Eye (tissue), 1 donor: Measurements from ENCODE around the gene TEX13B.
"Not testable (repeated sequence)": the region's sequence is repeated elsewhere in the genome, so short reads cannot be mapped to it uniquely, and the experiment has no call there.

Experiments
- DNase-seq: peaks from one replicate; pipeline ENCODE4 v3.0.0-alpha.2; 2015

Gene TEX13B

GRCh38 chrX:107982356-107982755, at the start of gene TEX13B:
TSS of gene TEX13B (minus strand) at chrX:107982370. CDS start at chrX:107982127, 243 bp downstream.
- DNase-seq: no peak

GRCh38 chrX:108029928-108030711, 48.0 kb upstream of the TEX13B start:
- no peak for DNase-seq

GRCh38 chrX:108028854-108029253, 46.7 kb upstream of the TEX13B start:
- DNase-seq: no peak

- no peak for DNase-seq
These were observed 43.9 kb upstream of the TEX13B start for GRCh38 chrX:108025954-108026600.

- no peak for DNase-seq
These were observed 43.2 kb upstream of the TEX13B start for GRCh38 chrX:108025376-108025775.

- DNase-seq: no peak
These were observed 40.4 kb upstream of the TEX13B start for GRCh38 chrX:108022491-108023089.

GRCh38 chrX:108020631-108021030, 38.5 kb upstream of the TEX13B start:
- DNase-seq: no peak

- no peak for DNase-seq
These were observed 37.3 kb upstream of the TEX13B start for GRCh38 chrX:108019382-108019875.

GRCh38 chrX:108018656-108019381, 36.6 kb upstream of the TEX13B start:
- DNase-seq: no peak

- peak; percentile 3 for DNase-seq
These were observed 19.1 kb upstream of the TEX13B start for GRCh38 chrX:108001218-108001814.

- no peak for DNase-seq
These were observed 18.6 kb upstream of the TEX13B start for GRCh38 chrX:108000751-108001150.

- no peak for DNase-seq
These were observed 14.0 kb upstream of the TEX13B start for GRCh38 chrX:107996124-107996523.

GRCh38 chrX:107985033-107985432, 2.9 kb upstream of the TEX13B start:
- peak; percentile 1 for DNase-seq

GRCh38 chrX:107979534-107979933, 2.6 kb downstream of the TEX13B start:
- DNase-seq: no peak

- peak; percentile 3 for DNase-seq
These were observed 3.4 kb downstream of the TEX13B start for GRCh38 chrX:107978707-107979307.

GRCh38 chrX:107978071-107978470, 4.1 kb downstream of the TEX13B start:
- DNase-seq: no peak

- no peak for DNase-seq
These were observed 10.5 kb downstream of the TEX13B start for GRCh38 chrX:107971636-107972035.

GRCh38 chrX:107970073-107970472, 12.1 kb downstream of the TEX13B start:
- DNase-seq: no peak

- no peak for DNase-seq
These were observed 13.5 kb downstream of the TEX13B start for GRCh38 chrX:107968623-107969022.

- not testable (repeated sequence) for DNase-seq
These were observed 26.8 kb downstream of the TEX13B start for GRCh38 chrX:107955337-107955736.

GRCh38 chrX:107940095-107940494, 42.1 kb downstream of the TEX13B start:
- no peak for DNase-seq

- DNase-seq: no peak
These were observed 45.8 kb downstream of the TEX13B start for GRCh38 chrX:107936434-107936730.
